ENCODE data around the gene PRKN.

The PRKN gene

DNA sequence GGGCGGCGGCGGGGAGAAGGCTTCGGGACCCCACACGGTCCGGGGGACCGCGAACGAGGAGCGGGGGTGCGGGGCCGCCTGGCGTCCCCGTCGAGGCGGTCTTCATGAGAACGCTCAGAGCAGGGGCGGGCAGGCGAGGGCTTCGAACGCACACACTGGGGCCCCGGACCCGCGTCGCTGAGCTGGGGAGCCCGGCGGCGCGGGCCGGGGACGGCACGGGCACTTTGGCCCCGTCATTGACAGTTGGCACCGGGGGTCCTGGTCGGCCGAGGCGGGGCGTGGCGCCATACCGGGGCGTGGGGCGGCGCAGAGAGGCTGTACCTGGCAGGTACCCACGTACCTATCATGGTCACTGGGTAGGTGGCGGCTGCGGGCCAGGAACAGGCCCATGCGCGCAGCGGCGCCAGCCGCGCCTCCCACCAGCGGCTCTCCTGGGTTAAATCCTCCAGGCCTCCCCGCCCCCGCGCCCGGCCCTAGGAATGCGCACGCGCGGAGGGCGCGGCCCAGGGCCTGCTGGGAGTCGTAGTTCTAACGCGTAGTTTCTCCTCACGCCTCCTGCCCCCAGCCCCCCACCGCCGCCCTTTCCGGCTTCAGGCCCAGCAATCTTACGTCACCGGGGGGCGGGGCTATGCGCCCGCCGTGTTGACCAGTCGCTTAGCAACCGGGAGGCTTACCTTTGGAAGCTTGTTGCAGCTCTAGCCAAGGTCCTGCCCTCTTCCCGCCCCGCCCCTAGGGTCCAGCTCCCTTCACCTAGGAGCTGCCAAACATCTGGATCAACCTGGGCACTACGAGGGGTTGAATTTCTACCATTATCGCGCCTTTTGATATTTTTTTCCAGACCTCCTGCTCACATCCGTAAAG is at the start of gene PRKN, which contains the start of gene PACRG:
Gene PRKN (minus strand): TSS at position 445 of the 861 bp plus-strand sequence.
Gene PACRG (plus strand): TSS at position 653 of the 861 bp plus-strand sequence.
- peak; percentile 88 for FAIRE-seq

GRCh38 chr6:162777091-162777490 is 49.5 kb upstream of the PRKN start:
- FAIRE-seq, result no peak

GRCh38 chr6:162773996-162774395 is 46.4 kb upstream of the PRKN start:
- no peak for FAIRE-seq

DNA sequence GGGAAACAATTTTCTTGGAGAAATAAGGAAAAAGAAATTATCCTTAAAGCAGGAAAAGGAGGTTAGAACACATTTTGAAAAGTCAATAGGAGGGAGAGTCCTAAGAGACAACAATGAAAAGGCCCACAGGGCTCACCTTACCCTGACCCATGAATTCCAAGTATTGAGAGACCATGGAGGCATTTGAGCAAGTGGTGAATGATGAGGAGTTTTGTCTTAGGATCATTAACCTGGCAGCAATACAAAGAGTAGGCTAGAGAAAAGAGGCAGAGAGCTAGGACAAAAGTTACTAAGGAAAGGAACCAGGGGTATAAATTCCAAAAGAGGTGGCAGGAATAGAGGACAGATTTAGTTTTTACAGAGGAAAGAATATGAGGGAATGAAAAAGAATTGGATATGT is 44.9 kb upstream of the PRKN start:
- FAIRE-seq, result no peak

GRCh38 chr6:162770955-162771354 is 43.4 kb upstream of the PRKN start:
- FAIRE-seq, result no peak

- FAIRE-seq, result no peak
Measured at GRCh38 chr6:162770136-162770535, 42.6 kb upstream of the PRKN start.

- FAIRE-seq, result no peak
Measured at GRCh38 chr6:162753775-162754174, 26.2 kb upstream of the PRKN start.

GRCh38 chr6:162751211-162751859 is 23.8 kb upstream of the PRKN start:
- FAIRE-seq, result peak; percentile 41

DNA sequence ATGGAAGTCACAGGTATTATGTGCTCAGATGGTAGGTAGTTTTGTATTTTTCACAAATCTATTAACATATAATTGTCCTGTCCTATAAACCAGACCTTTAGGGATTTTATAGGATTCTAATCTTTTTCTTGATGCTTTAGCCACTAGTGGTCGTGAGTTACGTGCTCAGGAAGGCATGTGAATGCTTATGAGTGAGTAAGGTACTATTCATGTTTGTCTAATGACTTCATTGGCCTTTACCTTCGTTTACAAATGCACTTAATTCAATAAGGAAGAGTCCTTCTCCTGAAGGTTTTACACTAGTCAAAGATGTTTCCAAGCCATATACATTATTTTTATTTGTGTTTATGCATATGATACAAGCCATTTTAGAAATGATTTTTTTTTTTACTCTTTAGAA is 23.2 kb upstream of the PRKN start:
- FAIRE-seq, result no peak

DNA sequence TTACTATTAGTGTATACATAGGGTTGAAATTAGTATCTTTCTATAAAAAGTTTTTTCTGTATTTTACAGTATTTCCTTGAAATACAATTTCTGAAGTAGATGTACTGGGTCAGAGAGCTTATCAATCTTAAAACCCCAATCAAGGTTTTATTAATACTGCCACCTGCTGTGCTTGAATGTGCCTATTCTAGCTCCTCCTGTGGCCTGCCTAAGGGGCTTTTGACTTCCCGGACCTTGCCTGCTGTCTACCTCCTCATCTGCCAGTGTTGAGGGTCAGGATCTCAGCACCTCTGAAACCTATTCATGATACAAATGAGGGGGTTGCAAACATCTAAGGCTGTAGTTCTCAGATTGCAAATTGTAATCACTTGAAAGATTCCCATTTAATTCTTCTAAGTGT is 9.4 kb upstream of the PRKN start:
- FAIRE-seq, result no peak

DNA sequence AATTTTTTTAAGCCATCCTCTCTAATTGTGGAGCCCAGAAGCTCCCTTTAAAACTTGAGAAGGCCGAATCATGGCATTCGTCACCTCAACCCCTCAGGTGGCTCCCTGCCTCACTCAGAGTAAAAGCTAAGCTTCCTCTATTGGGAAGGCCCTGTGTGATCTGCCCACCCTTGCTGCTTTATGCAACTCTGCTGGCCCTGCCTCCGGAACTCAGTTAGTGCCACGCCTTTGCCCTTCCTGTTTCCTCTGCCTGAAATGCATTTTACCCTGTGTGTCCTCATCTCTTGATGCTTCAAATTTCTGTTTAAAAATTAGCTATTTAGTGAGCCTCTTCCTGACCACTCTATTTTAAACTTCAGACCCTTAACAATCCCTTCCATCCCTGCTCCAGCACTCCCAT is 5.9 kb upstream of the PRKN start:
- FAIRE-seq, result no peak

DNA sequence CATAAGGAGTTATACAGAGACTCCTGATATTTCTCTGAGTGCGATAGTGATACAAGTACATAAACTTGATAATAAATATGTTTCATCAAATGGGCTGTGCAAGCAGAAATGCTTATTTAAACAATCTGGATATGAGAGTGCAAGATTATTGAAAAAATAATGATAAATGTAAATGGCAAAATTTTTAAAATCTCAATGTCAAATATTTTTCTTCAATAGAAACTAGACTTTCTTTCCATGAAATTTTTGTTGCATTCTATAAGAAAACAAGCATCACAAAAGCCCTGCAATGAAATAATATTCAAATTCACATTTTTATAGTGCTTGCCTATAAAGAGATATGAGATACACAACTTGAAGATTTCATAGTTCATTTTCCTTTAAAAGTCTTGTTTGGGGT is 2.9 kb upstream of the PRKN start:
- FAIRE-seq, result no peak

GRCh38 chr6:162728706-162729105 is 1.1 kb upstream of the PRKN start:
- FAIRE-seq, result no peak

DNA sequence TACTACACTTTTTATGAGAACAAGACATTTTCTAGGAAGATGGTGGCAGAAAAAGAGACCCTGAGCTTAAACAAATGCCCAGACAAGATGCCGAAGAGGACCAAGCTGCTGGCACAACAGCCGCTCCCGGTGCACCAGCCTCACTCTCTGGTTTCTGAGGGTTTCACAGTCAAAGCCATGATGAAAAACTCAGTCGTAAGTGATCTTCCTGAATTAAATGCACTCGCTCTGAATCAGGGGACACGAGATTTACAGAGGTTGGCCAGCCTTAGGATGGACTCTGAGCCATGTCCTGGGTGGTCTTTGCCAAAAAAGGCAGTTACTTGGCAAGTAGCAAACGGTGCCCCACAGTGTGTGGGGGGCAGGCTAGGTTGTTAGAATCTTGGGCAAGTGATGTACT is 631 bp upstream of the PRKN start:
- no peak for FAIRE-seq

GRCh38 chr6:162726947-162727321 is 632 bp downstream of the PRKN start:
- no peak for FAIRE-seq

- FAIRE-seq, result no peak
Measured at GRCh38 chr6:162722633-162723032, 4.9 kb downstream of the PRKN start.

- no peak for FAIRE-seq
Measured at GRCh38 chr6:162722226-162722625, 5.3 kb downstream of the PRKN start.

- FAIRE-seq, result no peak
Measured at GRCh38 chr6:162721404-162721687, 6.2 kb downstream of the PRKN start.

GRCh38 chr6:162719528-162719927 is 8.0 kb downstream of the PRKN start:
- FAIRE-seq, result no peak

- FAIRE-seq, result no peak
Measured at GRCh38 chr6:162715601-162716000, 12.0 kb downstream of the PRKN start.

DNA sequence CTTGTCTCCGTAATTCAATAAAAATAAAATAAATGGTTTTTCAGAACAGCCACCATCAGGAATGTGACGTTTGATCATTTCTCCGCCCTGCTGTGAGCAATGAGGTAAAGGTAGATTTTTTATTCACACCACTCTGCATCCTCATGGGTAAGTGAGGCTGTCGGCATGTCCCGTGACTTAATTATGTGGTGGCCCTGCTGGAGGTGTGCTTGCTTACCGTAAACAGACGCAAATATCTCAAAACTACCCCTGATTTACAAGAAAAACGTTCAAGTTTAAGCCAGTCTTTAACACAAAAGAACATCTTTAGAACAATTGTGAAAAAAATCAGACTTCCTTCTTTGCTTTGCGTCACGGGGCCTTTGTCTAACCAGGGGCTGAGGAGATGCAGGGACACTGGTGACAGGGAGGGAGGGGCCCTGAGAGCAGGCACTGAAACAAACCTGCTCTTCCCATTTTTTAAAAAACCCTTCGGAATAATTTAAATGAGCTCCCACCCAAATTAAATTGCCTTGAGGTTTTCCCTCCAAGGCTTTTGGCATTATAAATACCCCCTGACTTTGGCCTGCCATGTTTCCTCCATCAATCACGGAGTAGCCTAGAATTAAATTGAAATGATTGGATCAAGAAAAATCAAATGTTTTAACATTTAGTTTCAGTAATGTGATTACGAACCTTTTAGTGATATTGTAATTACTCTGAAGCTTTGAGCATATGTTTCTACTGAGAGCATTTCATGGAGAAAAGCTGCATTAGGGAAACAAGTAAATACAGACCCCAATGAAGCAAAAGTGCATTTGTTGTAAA is 13.4 kb downstream of the PRKN start:
- FAIRE-seq, result no peak

DNA sequence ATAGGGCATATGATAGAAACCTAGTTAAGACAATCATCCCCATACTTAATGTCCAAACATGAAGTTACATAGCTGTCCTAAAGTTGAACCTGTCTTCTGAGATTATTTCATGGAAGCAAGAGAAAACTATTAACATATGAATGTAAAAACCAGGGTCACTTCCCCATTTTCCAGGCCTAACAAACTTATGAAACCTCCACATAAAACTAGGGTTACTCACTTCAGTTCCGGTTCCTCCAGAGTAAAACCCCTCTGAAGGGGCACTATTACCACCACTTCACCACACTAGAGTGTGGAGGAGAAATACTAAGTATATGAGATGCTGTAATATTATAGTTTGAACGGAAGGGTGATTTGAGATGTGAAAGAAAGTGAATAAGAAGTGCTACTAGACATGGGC is 14.9 kb downstream of the PRKN start:
- FAIRE-seq, result no peak

DNA sequence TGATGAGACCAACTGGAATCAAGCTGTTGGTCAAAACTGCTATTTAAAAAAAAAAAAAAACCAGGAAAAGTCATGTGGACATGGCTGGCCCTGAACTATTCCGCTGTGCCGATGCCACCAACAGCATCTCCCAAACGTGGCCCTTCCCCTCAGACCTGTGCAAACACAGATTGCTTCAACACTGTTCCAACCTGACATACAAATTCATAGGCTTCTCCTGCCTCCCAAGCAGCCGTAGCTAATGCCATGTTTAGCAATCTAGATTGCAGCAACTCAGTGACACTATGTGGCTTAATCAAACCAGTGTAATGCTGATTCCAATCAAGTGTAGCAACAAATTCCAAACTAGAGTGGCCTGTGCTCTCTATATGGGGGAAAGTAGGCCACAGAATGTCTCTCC is 16.2 kb downstream of the PRKN start:
- no peak for FAIRE-seq

- FAIRE-seq, result no peak
Measured at GRCh38 chr6:162710936-162711335, 16.6 kb downstream of the PRKN start.

Measured in A204.1 (cell line).